ENCODE measurements around the gene CBLC. TPM values are rescaled to one million over a fixed set of nuclear protein-coding genes. Genes with fewer than 3 reads are reported as not detected.

CBLC gene
- polyA plus RNA-seq, 1 of the 3 experiments (the other 2 are of a cell fraction): not detected

- Histone ChIP-seq H3K4me3 (ENCODE audit: low read depth in 2 of 2, low read length in 1 of 2) (no peak overlapping the region), H3K4me1 (ENCODE audit: control insufficient read depth in 1 of 2, insufficient read depth in 2 of 2, low read depth in 1 of 2, low read length in 1 of 2) (no peaks in the 10 kb centered on the region; a peak in 1 of 4 replicates), H3K9me3 (no peaks in the 10 kb centered on the region), H4K20me1 (ENCODE audit: insufficient read depth) (no peaks in the 10 kb centered on the region), H3K27ac (ENCODE audit: low read depth in 2 of 2, low read length in 1 of 2) (0 out of 4 replicates have a peak overlapping the region, but pooled peaks of 1 of the 2 experiments have one; percentile 7), H3K36me3 (replicated peaks in 1 of 2; ENCODE audit: control insufficient read depth in 1 of 2, insufficient read depth in 2 of 2, low read length in 1 of 2) (no peaks in the 10 kb centered on the region), H3K27me3 (ENCODE audit: insufficient read depth) (no peaks in the 10 kb centered on the region), H3K9me2 (no peaks in the 10 kb centered on the region), H3K79me2 (ENCODE audit: insufficient read depth) (no peaks in the 10 kb centered on the region), H3K4me2 (no peak overlapping the region), H3K9ac (no peak overlapping the region), H2AFZ (ENCODE audit: low read depth) (no peak overlapping the region), H3F3A (replicated peaks; ENCODE audit: insufficient read depth) (peaks cover 14% of the 10 kb centered on the region)
- POLR2A ChIA-PET: no interaction called here
- CTCF ChIA-PET: interaction anchor here (3.3 to 21.3 kb wide), 3 partner anchors 12 to 35 kb away, joined by 28 to 598 read pairs (median 92); partner anchors contain the start of gene CBLC
- 31% methylated on average over 5 of the region's 5 CpGs for WGBS (ENCODE audit: low lambda C conversion rate)
- DNase-seq: peak; percentile 1
- TF ChIP-seq RFX5 (IDR thresholded peaks at IDR 0.05; ENCODE audit: low read length) (no peak), MXI1 (IDR thresholded peaks at IDR 0.05; ENCODE audit: low read depth, low read length) (no peak), EP300 (IDR thresholded peaks at IDR 0.05; ENCODE audit: borderline replicate concordance in 1 of 2, low read depth in 1 of 2, low read length in 1 of 2) (peak in 1 of 2 experiments; percentile 34; a peak in 1 of 4 replicates), TCF12 (IDR thresholded peaks at IDR 0.05) (peak; percentile 63), FOXJ3 (CRISPR knock-in tag; IDR thresholded peaks at IDR 0.05) (no peak), FOXM1 (IDR thresholded peaks at IDR 0.05; ENCODE audit: low read depth) (no peak), POLR2AphosphoS5 (IDR thresholded peaks at IDR 0.05; ENCODE audit: low read depth, low read length) (no peak), CTCF (IDR thresholded peaks at IDR 0.05) (no peak), FOSL2 (IDR thresholded peaks at IDR 0.05; ENCODE audit: borderline replicate concordance, low read depth) (peak; percentile 68), GABPA (IDR thresholded peaks at IDR 0.05; ENCODE audit: low read depth) (no peak), IRF3 (IDR thresholded peaks at IDR 0.05; ENCODE audit: low read depth, low read length) (no peak), JUND (IDR thresholded peaks at IDR 0.05) (peak; percentile 64), RXRA (IDR thresholded peaks at IDR 0.05; ENCODE audit: borderline replicate concordance, low read depth) (no peak), SIN3A (IDR thresholded peaks at IDR 0.05; ENCODE audit: borderline replicate concordance, low read depth, low read length) (no peak), RCOR1 (IDR thresholded peaks at IDR 0.05; ENCODE audit: low read length) (no peak), EZH2phosphoT487 (IDR thresholded peaks at IDR 0.05; ENCODE audit: borderline replicate concordance, low read depth) (no peak), MEF2A (IDR thresholded peaks at IDR 0.05; ENCODE audit: borderline replicate concordance, low read depth) (no peak), MAX (IDR thresholded peaks at IDR 0.05; ENCODE audit: low read depth) (peak; percentile 79), NRF1 (IDR thresholded peaks at IDR 0.05; ENCODE audit: low read depth, low read length) (no peak), TAF1 (IDR thresholded peaks at IDR 0.05; ENCODE audit: borderline replicate concordance, low read depth, low read length) (no peak), ELF1 (IDR thresholded peaks at IDR 0.05) (no peak)
- TF ChIP-seq, protein P1, sequence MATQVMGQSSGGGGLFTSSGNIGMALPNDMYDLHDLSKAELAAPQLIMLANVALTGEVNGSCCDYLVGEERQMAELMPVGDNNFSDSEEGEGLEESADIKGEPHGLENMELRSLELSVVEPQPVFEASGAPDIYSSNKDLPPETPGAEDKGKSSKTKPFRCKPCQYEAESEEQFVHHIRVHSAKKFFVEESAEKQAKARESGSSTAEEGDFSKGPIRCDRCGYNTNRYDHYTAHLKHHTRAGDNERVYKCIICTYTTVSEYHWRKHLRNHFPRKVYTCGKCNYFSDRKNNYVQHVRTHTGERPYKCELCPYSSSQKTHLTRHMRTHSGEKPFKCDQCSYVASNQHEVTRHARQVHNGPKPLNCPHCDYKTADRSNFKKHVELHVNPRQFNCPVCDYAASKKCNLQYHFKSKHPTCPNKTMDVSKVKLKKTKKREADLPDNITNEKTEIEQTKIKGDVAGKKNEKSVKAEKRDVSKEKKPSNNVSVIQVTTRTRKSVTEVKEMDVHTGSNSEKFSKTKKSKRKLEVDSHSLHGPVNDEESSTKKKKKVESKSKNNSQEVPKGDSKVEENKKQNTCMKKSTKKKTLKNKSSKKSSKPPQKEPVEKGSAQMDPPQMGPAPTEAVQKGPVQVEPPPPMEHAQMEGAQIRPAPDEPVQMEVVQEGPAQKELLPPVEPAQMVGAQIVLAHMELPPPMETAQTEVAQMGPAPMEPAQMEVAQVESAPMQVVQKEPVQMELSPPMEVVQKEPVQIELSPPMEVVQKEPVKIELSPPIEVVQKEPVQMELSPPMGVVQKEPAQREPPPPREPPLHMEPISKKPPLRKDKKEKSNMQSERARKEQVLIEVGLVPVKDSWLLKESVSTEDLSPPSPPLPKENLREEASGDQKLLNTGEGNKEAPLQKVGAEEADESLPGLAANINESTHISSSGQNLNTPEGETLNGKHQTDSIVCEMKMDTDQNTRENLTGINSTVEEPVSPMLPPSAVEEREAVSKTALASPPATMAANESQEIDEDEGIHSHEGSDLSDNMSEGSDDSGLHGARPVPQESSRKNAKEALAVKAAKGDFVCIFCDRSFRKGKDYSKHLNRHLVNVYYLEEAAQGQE (IDR thresholded peaks at IDR 0.05; ENCODE audit: low read depth, low read length): no peak
- TF ChIP-seq, protein P2, sequence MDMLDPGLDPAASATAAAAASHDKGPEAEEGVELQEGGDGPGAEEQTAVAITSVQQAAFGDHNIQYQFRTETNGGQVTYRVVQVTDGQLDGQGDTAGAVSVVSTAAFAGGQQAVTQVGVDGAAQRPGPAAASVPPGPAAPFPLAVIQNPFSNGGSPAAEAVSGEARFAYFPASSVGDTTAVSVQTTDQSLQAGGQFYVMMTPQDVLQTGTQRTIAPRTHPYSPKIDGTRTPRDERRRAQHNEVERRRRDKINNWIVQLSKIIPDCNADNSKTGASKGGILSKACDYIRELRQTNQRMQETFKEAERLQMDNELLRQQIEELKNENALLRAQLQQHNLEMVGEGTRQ (IDR thresholded peaks at IDR 0.05; ENCODE audit: borderline replicate concordance, low read depth, low read length): no peak
- TF ChIP-seq, protein P3, sequence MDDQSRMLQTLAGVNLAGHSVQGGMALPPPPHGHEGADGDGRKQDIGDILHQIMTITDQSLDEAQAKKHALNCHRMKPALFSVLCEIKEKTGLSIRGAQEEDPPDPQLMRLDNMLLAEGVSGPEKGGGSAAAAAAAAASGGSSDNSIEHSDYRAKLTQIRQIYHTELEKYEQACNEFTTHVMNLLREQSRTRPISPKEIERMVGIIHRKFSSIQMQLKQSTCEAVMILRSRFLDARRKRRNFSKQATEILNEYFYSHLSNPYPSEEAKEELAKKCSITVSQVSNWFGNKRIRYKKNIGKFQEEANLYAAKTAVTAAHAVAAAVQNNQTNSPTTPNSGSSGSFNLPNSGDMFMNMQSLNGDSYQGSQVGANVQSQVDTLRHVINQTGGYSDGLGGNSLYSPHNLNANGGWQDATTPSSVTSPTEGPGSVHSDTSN (IDR thresholded peaks at IDR 0.05): no peak
These were observed 42.7 kb upstream of the CBLC start for GRCh38 chr19:44735011-44735410.

Measured in SK-N-SH (cell line).